H9 (cell line): ENCODE measurements around the gene PBOV1. TPM values are rescaled to one million over a fixed set of nuclear protein-coding genes. Genes with fewer than 3 reads are reported as not detected.

Source experiments
- DNase-seq: peaks from one replicate; pipeline ENCODE4 v3.0.0-alpha.2; 2017
- H2AFZ ChIP-seq: one replicate; pipeline ENCODE4 v1.6.1; 2013; ENCODE audit warnings: mild to moderate bottlenecking, low read length, control low read depth, moderate library complexity
- H2AK5ac ChIP-seq: 2 replicates; pipeline ENCODE4 v1.6.1; 2013; ENCODE audit warnings: low read length, control low read depth, mixed read lengths; ENCODE audit not compliant: insufficient read length
- H2BK120ac ChIP-seq: one replicate; pipeline ENCODE4 v1.6.1; 2013; ENCODE audit warnings: low read depth, mild to moderate bottlenecking, low read length, control low read depth, inconsistent platforms; ENCODE audit not compliant: poor library complexity, severe bottlenecking
- H2BK12ac ChIP-seq: 2 replicates; pipeline ENCODE4 v1.6.1; 2013; ENCODE audit warnings: low read length, control low read depth, mixed read lengths, low read depth; ENCODE audit not compliant: insufficient read length
- H2BK15ac ChIP-seq: 2 replicates; pipeline ENCODE4 v1.6.1; 2013; ENCODE audit warnings: low read depth, low read length, control low read depth
- H2BK20ac ChIP-seq: one replicate; pipeline ENCODE4 v1.6.1; 2013; ENCODE audit warnings: low read depth, mild to moderate bottlenecking, low read length, control low read depth, inconsistent platforms; ENCODE audit not compliant: poor library complexity, severe bottlenecking
- H2BK5ac ChIP-seq: 2 replicates; pipeline ENCODE4 v1.6.1; 2013; ENCODE audit warnings: low read length, control low read depth, mixed read lengths; ENCODE audit not compliant: insufficient read length
- H3K14ac ChIP-seq: 2 replicates; pipeline ENCODE4 v1.6.1; 2013; ENCODE audit warnings: low read length, control low read depth; ENCODE audit not compliant: insufficient read depth
- H3K18ac ChIP-seq: 2 replicates; pipeline ENCODE4 v1.6.1; 2013; ENCODE audit warnings: low read depth, mild to moderate bottlenecking, mixed read lengths, low read length, control low read depth; ENCODE audit not compliant: insufficient read length
- H3K23ac ChIP-seq: 2 replicates; pipeline ENCODE4 v1.6.1; 2013; ENCODE audit warnings: low read length, control low read depth, mixed read lengths, low read depth; ENCODE audit not compliant: insufficient read length
- H3K23me2 ChIP-seq: 2 replicates; pipeline ENCODE4 v1.6.1; 2013; ENCODE audit warnings: low read depth, mild to moderate bottlenecking, mixed read lengths, low read length, control low read depth; ENCODE audit not compliant: insufficient read length, poor library complexity, severe bottlenecking
- H3K27ac ChIP-seq: 2 replicates; pipeline ENCODE4 v1.5.1; 2013; ENCODE audit warnings: low read length, control low read depth, mixed read lengths, low read depth; ENCODE audit not compliant: insufficient read length
- H3K27me3 ChIP-seq: 2 replicates; pipeline ENCODE4 v1.6.1; 2013; ENCODE audit warnings: low read length, control low read depth, inconsistent platforms; ENCODE audit not compliant: insufficient read depth
- H3K4ac ChIP-seq: 2 replicates; pipeline ENCODE4 v1.6.1; 2013; ENCODE audit warnings: low read depth, mild to moderate bottlenecking, control low read depth, inconsistent platforms, low read length, moderate library complexity
- H3K4me1 ChIP-seq: 2 replicates; pipeline ENCODE4 v1.6.1; 2013; ENCODE audit warnings: low read length, control low read depth, inconsistent platforms; ENCODE audit not compliant: insufficient read depth
- H3K4me2 ChIP-seq: 2 replicates; pipeline ENCODE4 v1.6.1; 2013; ENCODE audit warnings: low read length, control low read depth, mixed read lengths; ENCODE audit not compliant: insufficient read length, insufficient read depth
- H3K56ac ChIP-seq: 2 replicates; pipeline ENCODE4 v1.6.1; 2013; ENCODE audit warnings: low read depth, mild to moderate bottlenecking, mixed read lengths, low read length, control low read depth; ENCODE audit not compliant: insufficient read length
- H3K79me1 ChIP-seq: 2 replicates; pipeline ENCODE4 v1.6.1; 2013; ENCODE audit warnings: low read depth, mild to moderate bottlenecking, moderate library complexity, low read length, control low read depth, inconsistent platforms; ENCODE audit not compliant: insufficient read depth, poor library complexity, severe bottlenecking
- H3K79me2 ChIP-seq: 2 replicates; pipeline ENCODE4 v1.6.1; 2013; ENCODE audit warnings: low read length, control low read depth, inconsistent platforms; ENCODE audit not compliant: insufficient read depth
- H3K9ac ChIP-seq: 2 replicates; pipeline ENCODE4 v1.6.1; 2013; ENCODE audit warnings: low read length, control low read depth, mixed read lengths; ENCODE audit not compliant: insufficient read length; ENCODE audit errors: extremely low read depth
- H3K9me3 ChIP-seq: one replicate; pipeline ENCODE4 v1.6.1; 2013; ENCODE audit warnings: low read depth, low read length, inconsistent platforms; ENCODE audit not compliant: control insufficient read depth
- H3T11ph ChIP-seq: one replicate; pipeline ENCODE4 v1.6.1; 2013; ENCODE audit warnings: mild to moderate bottlenecking, low read length, control low read depth, inconsistent platforms
- H4K20me1 ChIP-seq: one replicate; pipeline ENCODE4 v1.6.1; 2013; ENCODE audit not compliant: control insufficient read depth, insufficient read length, insufficient read depth
- H4K5ac ChIP-seq: 2 replicates; pipeline ENCODE4 v1.6.1; 2013; ENCODE audit warnings: low read depth, mild to moderate bottlenecking, mixed read lengths, low read length, control low read depth; ENCODE audit not compliant: insufficient read length
- H4K8ac ChIP-seq: replicated peaks from 2 replicates; pipeline ENCODE4 v1.6.1; 2013; ENCODE audit warnings: low read length, control low read depth, mixed read lengths, low read depth; ENCODE audit not compliant: insufficient read length
- H4K91ac ChIP-seq: 2 replicates; pipeline ENCODE4 v1.6.1; 2013; ENCODE audit warnings: low read depth, mild to moderate bottlenecking, moderate library complexity, mixed read lengths, low read length, control low read depth; ENCODE audit not compliant: insufficient read length
- H3K27ac Mint-ChIP-seq, 3 experiments: 2 replicates in 2 of 3; 3 replicates in 1 of 3; pipeline ENCODE4 v1.8.0; 2020 to 2021; ENCODE audit warnings: mixed read lengths in 3 of 3, mild to moderate bottlenecking in 1 of 3, moderate library complexity in 1 of 3
- H3K27me3 Mint-ChIP-seq: 2 replicates; pipeline ENCODE4 v1.8.0; 2021; ENCODE audit warnings: low read depth, mild to moderate bottlenecking, moderate library complexity, mixed read lengths
- H3K36me3 Mint-ChIP-seq, 3 experiments: 2 replicates in 2 of 3; 3 replicates in 1 of 3; pipeline ENCODE4 v1.8.0; 2020 to 2021; ENCODE audit warnings: low read depth in 3 of 3, mixed read lengths in 3 of 3; ENCODE audit not compliant: insufficient read depth in 1 of 3
- H3K4me1 Mint-ChIP-seq, 2 experiments: 2 replicates each; pipeline ENCODE4 v1.8.0; 2020; ENCODE audit warnings: mixed read lengths in 2 of 2
- H3K4me3 Mint-ChIP-seq, 2 experiments: 2 replicates in 1 of 2; 3 replicates in 1 of 2; pipeline ENCODE4 v1.8.0; 2020 to 2021; ENCODE audit warnings: mild to moderate bottlenecking in 2 of 2, mixed read lengths in 2 of 2, moderate library complexity in 1 of 2
- H3K9me3 Mint-ChIP-seq, 2 experiments: 2 replicates in 1 of 2; 3 replicates in 1 of 2; pipeline ENCODE4 v1.8.0; 2020; ENCODE audit warnings: mild to moderate bottlenecking in 2 of 2, mixed read lengths in 2 of 2, moderate library complexity in 1 of 2
- CTCF ChIP-seq: fragments of 200-600 bp; sonication (generic); conservative IDR thresholded peaks from 3 replicates; pipeline ENCODE4 v1.8.0; 2021; ENCODE audit warnings: antibody characterized with exemption, mild to moderate bottlenecking
- WGBS: extraction: QIAGEN DNeasy Blood & Tissue Kit; methylation state at CpG from one replicate; pipeline ENCODE4 v1.1.7; 2013; ENCODE audit warnings: missing lambda C conversion rate, low lambda C conversion rate, mixed read lengths; ENCODE audit not compliant: insufficient read length; ENCODE audit errors: extremely low coverage; 5-methylcytosine and 5-hydroxymethylcytosine counted together
- total RNA-seq: library from RNA; stranded (reverse); gene quantifications from 2 replicates; pipeline ENCODE4 v1.2.1, GENCODE V29; 2021

The PBOV1 gene
- total RNA-seq, 1 experiment from 2014 or later, result not detected

GRCh38 chr6:138196122-138196738, 22.1 kb downstream of the PBOV1 start:
- Histone ChIP-seq H3K79me2 (no peaks in the 10 kb centered on the region), H3K79me1 (no peaks in the 10 kb centered on the region), H3K56ac (no peak overlapping the region), H3K27ac (no peak overlapping the region), H3K4ac (no peak overlapping the region), H3K9ac (no peak overlapping the region), H2BK15ac (no peak overlapping the region), H3K4me1 (peaks cover 5% of the 10 kb centered on the region; the same call in 1 of the 2 replicates), H4K20me1 (no peaks in the 10 kb centered on the region), H2BK12ac (no peak overlapping the region), H4K5ac (no peak overlapping the region), H2AFZ (no peak overlapping the region), H3T11ph (no peak overlapping the region), H3K14ac (no peak overlapping the region), H2BK120ac (no peak overlapping the region), H2BK5ac (no peak overlapping the region), H3K18ac (no peak overlapping the region), H3K9me3 (no peaks in the 10 kb centered on the region), H4K8ac (no peak overlapping the region), H3K27me3 (no peaks in the 10 kb centered on the region), H3K23me2 (no peaks in the 10 kb centered on the region), H4K91ac (no peak overlapping the region), H2AK5ac (no peak overlapping the region), H3K23ac (no peak overlapping the region), H2BK20ac (no peak overlapping the region), H3K4me2 (no peak overlapping the region)
- TF ChIP-seq CTCF, result no peak
- no peak overlapping the region for H3K4me3 Mint-ChIP-seq
- DNase-seq, result no peak
- no CpG with 5 or more reads among the region's 3 CpGs for WGBS
- peaks cover 9 to 14% (median 13%) of the 10 kb centered on the region in 3 experiments for H3K36me3 Mint-ChIP-seq
- H3K9me3 Mint-ChIP-seq, result peaks cover 12 to 13% of the 10 kb centered on the region in 2 experiments; a peak in 4 of 5 replicates
- no peak overlapping the region for H3K27ac Mint-ChIP-seq
- no peaks in the 10 kb centered on the region for H3K27me3 Mint-ChIP-seq
- peaks cover 27 to 42% of the 10 kb centered on the region in 2 experiments for H3K4me1 Mint-ChIP-seq
